Aorta (tissue), 5 donors: ENCODE measurements around the gene SBNO2. TPM values are rescaled to one million over a fixed set of nuclear protein-coding genes. Genes with fewer than 3 reads are reported as not detected.

ENCODE experiments used
- ATAC-seq: fragments of 200-7000 bp; cut with Tn5 transposase; one replicate; pipeline ENCODE4 v1.9.1; 2022; ENCODE audit warnings: moderate library complexity; ENCODE audit not compliant: low FRiP score
- DNase-seq, 2 donors: peaks; one replicate each; pipeline ENCODE4 v3.0.0-alpha.2; 2020
- H3K27ac ChIP-seq, 2 donors: one replicate each; pipeline ENCODE4 v1.5.1; 2013; ENCODE audit warnings: low read length in 2 of 2, mild to moderate bottlenecking in 2 of 2, moderate library complexity in 2 of 2, control low read depth in 1 of 2, inconsistent platforms in 1 of 2, low read depth in 1 of 2
- H3K27me3 ChIP-seq, 2 donors: one replicate each; pipeline ENCODE4 v1.6.1; 2013; ENCODE audit warnings: control low read depth in 1 of 2, low read length in 1 of 2, mild to moderate bottlenecking in 1 of 2, moderate library complexity in 1 of 2; ENCODE audit not compliant: insufficient read depth in 2 of 2, control insufficient read depth in 1 of 2
- H3K36me3 ChIP-seq, 2 donors: one replicate each; pipeline ENCODE4 v1.6.1; 2013; ENCODE audit warnings: control low read depth in 1 of 2, low read length in 1 of 2, mild to moderate bottlenecking in 1 of 2; ENCODE audit not compliant: insufficient read depth in 2 of 2, control insufficient read depth in 1 of 2
- H3K4me1 ChIP-seq, 2 donors: one replicate each; pipeline ENCODE4 v1.6.1; 2013; ENCODE audit warnings: low read length in 2 of 2, control low read depth in 1 of 2, mild to moderate bottlenecking in 1 of 2, moderate library complexity in 1 of 2; ENCODE audit not compliant: insufficient read depth in 2 of 2, control insufficient read depth in 1 of 2
- H3K4me3 ChIP-seq, 2 donors: one replicate each; pipeline ENCODE4 v1.5.1; 2013; ENCODE audit warnings: low read length in 2 of 2, control low read depth in 1 of 2, mild to moderate bottlenecking in 1 of 2
- H3K9me3 ChIP-seq: one replicate; pipeline ENCODE4 v1.6.1; 2013; ENCODE audit warnings: mild to moderate bottlenecking, low read length; ENCODE audit not compliant: control insufficient read depth
- WGBS, 2 donors: extraction: QIAGEN DNeasy Blood & Tissue Kit; methylation state at CpG; one replicate each; pipeline ENCODE4 v1.1.7; 2013; 5-methylcytosine and 5-hydroxymethylcytosine counted together
- intact Hi-C, 2 donors: fragments of 100-400 bp; cut with DNase I; formaldehyde crosslinking; loops; one replicate each; pipeline versions ENCODE4 v1.14.2 to v1.15.0; 2022
- polyA plus RNA-seq, 2 donors: library from polyadenylated mRNA; stranded (reverse); fragments of 200-250 nt; gene quantifications; one replicate each; pipeline ENCODE4 v1.2.3, GENCODE V29; 2013
- total RNA-seq, 2 donors: library from RNA; stranded (reverse); fragmentation: NEBNext Ultra II Directional; extraction: Animal tissue kit (Norgen Biotek cat#: 25700); gene quantifications; one replicate each; pipeline ENCODE4 v1.2.1, GENCODE V29; 2021
- donor health status: healthy with polysubstance abuse.
- donor health status: Bipolar disorder and iron deficiency.
- donor health status: DM: no; HTN: no; CAD: no.
- donor health status: DM: no; HTN: no; CAD: no.
- donor health status: DM: yes; HTN: yes; CAD: no.

SBNO2 gene
- total and polyA plus RNA-seq, 4 donors, result 11.0 to 165 (median 75.2) TPM

DNA sequence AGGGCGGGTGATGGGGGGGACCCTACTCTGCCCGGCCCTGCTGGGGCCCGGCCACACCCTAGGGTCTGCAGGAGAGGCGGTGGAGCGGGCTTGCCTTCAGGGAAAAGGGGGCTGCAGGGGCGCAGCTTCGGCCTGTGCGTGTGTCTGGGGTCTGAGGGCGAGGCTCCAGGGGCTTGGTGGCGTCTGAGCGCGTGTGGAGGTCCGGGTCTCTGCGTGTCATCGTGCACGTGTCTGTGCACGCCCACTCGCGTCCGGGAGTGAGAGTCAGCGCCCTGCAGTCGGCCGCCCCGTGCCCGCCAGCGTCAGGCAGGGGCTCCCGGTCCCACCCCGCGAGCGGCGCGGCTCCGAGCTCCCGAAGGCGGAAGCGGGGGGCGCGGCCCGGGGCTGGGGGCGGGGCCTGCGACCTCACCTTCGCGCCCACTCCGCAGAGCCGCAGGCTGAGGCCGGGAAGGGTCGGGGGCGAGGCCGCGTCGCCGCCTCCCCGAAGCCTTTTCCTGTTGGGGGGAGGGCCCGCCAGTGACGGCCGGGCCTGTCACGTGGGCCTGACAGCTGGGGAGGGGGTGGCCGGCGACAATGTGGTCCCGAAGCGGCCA, 107.2 kb downstream of the SBNO2 start, which contains the start of gene ARHGAP45:
TSS of gene ARHGAP45 (plus strand) at position 420 of the 593 bp plus-strand sequence. CDS start 239 bp downstream, outside the sequence.
- ATAC-seq, result no peak

DNA sequence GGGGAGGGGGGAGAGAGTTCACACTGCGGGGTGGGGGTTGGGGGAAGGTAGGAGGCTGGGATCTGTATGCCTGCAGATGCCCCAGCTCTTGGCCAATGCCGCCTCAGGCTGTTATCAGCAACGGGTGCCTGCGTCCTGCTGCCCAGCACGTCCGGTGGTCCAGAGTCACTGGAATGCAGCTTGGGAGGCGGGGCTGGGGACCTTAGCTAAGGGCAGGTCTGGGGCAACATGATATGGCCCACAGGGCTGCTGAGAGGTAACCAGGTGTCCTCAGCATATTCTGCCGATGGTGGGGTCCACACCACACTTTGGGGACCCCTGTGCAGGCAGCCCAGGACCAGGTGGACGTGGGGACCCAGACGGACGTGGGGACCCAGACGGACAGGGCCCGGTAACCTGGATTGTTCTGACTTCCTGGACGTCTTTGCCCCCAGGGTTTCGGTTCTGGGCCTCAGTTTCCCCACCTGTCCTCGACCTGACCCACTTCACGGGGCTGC, 107.8 kb downstream of the SBNO2 start:
- no peaks in the 10 kb centered on the region for H3K4me1 ChIP-seq
- no peak for ATAC-seq
- intact Hi-C loops, result no loop called here
- no peak overlapping the region for H3K27ac ChIP-seq
- H3K9me3 ChIP-seq, result no peaks in the 10 kb centered on the region
- no peak overlapping the region for H3K4me3 ChIP-seq
- H3K27me3 ChIP-seq, result no peaks in the 10 kb centered on the region
- DNase-seq, result peak; percentile 57 to 73
- 37 to 40% methylated on average over 16 to 17 of the region's 17 CpGs for WGBS, 2 donors
- H3K36me3 ChIP-seq, result no peaks in the 10 kb centered on the region

More for the DNA sequence above, 107.2 kb downstream of the SBNO2 start, which contains the start of gene ARHGAP45:
- no peaks in the 10 kb centered on the region for H3K9me3 ChIP-seq
- H3K4me3 ChIP-seq, result peak within 1 kb of the TSS in 1 of 2 donors; percentile 15
- H3K36me3 ChIP-seq, result no peaks in the 10 kb centered on the region
- H3K4me1 ChIP-seq, result no peaks in the 10 kb centered on the region
- peak; percentile 74 to 83 for DNase-seq
- no peak within 1 kb of the TSS for H3K27ac ChIP-seq
- no peaks in the 10 kb centered on the region for H3K27me3 ChIP-seq
- intact Hi-C loops, result no loop called here
- WGBS, 2 donors, result 6% methylated on average over 49 to 61 of the region's 61 CpGs

DNA sequence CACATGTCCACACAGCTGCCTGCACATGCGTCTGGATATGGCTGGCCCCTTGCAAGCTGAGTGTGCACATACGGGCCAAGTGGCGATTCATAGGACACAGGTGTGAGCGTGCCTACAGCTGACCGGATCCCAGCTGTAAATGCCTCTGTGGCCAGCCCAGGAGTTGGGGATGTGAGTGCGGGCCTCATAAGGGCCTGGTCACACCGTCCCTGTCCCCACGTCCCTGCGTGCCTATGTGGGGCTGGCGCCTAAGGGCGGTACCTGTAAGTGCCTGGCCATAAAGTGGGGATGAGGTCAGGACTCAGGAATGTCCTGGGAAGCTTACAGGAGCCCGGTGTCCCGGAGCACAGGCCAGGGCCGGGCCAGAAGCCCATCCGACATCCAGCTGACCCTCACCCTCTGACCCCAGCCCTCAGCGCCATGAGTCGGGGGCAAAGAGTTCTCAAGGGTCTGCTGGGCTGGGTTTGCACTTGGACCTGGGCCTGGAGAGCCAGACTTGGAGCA, 108.4 kb downstream of the SBNO2 start:
- no peak for ATAC-seq
- 58 to 64% methylated on average over 14 to 17 of the region's 17 CpGs for WGBS, 2 donors
- no peak overlapping the region for H3K27ac ChIP-seq
- H3K9me3 ChIP-seq, result no peaks in the 10 kb centered on the region
- H3K36me3 ChIP-seq, result no peaks in the 10 kb centered on the region
- H3K4me1 ChIP-seq, result no peaks in the 10 kb centered on the region
- no peak for DNase-seq
- no peaks in the 10 kb centered on the region for H3K27me3 ChIP-seq
- H3K4me3 ChIP-seq, result no peak overlapping the region
- intact Hi-C loops, result no loop called here

DNA sequence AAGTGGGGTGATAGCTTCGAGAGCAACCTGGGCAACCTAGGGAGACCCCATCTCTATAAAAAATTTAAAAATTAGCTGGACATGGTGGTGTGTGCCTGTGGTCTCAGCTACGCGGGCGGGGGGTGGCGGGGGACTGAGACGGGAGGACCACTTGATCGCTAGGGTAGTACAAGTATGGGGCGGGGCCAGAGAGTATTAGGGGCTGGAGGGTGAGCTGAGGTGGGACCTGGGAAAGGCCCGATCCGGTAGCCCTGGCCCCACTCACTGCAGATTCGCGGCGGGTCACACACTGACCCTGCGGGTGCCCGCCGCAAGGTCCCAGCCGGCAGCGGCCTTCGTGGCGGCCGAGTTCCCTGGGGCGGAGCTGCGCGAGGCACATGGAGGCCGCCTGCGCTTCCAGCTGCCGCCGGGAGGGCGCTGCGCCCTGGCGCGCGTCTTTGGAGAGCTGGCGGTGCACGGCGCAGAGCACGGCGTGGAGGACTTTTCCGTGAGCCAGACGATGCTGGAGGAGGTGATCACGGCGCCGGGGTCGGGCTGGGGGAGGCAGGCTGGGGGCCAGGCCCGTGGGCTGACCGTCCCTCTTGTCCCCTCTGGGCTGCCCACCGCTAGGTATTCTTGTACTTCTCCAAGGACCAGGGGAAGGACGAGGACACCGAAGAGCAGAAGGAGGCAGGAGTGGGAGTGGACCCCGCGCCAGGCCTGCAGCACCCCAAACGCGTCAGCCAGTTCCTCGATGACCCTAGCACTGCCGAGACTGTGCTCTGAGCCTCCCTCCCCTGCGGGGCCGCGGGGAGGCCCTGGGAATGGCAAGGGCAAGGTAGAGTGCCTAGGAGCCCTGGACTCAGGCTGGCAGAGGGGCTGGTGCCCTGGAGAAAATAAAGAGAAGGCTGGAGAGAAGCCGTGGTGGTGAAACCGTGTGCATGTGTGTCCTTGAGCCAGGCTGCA, 109.1 kb downstream of the SBNO2 start:
- no peaks in the 10 kb centered on the region for H3K27me3 ChIP-seq
- H3K4me1 ChIP-seq, result no peaks in the 10 kb centered on the region

DNA sequence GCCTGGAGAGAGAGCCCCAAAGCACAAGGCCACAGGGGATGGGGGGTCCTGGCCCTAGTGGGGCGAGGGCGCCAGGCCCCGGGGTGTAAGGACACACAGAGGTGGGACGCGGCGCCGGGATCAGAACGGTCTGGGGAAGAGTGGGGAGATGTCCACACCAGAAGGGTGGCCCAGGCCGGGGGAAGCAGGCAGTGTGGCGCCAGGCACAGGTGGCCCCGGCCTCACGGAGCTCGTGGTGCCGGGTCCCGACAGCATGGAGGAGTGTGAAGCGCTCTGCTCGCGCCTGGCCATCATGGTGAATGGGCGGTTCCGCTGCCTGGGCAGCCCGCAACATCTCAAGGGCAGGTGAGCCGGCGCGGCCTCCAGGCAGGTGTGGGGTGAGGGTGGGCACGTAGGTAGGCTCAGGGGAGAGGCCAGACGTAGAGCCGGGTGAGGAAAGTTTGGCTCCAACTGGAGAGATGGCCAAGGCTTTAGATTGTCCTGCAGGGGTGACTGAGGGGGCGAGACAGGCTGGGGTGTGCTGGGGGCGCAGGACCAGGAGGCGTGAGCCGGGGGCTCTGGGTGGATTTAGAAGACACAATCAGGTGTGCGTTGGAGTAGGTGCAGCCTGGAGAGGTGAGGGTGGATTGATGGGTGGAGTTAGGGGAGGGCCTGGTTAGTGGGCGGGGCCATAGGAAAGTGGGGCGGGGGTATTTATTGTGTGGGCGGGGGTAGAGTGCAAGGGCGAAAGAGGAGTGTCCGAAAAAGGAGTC, 110.0 kb downstream of the SBNO2 start:
- no peak overlapping the region for H3K27ac ChIP-seq
- intact Hi-C loops, result no loop called here
- H3K27me3 ChIP-seq, result no peaks in the 10 kb centered on the region
- 51 to 85% methylated on average over 37 of the region's 37 CpGs for WGBS, 2 donors
- no peaks in the 10 kb centered on the region for H3K36me3 ChIP-seq
- H3K4me1 ChIP-seq, result no peaks in the 10 kb centered on the region
- no peak overlapping the region for H3K4me3 ChIP-seq
- peak in 1 of 2 donors; percentile 51 for DNase-seq
- no peak for ATAC-seq
- H3K9me3 ChIP-seq, result no peaks in the 10 kb centered on the region

More for the DNA sequence above, 109.1 kb downstream of the SBNO2 start:
- ATAC-seq, result peak; percentile 71
- Histone ChIP-seq H3K4me3 (no peak overlapping the region), H3K36me3 (no peaks in the 10 kb centered on the region), H3K9me3 (no peaks in the 10 kb centered on the region), H3K27ac (no peak overlapping the region)
- intact Hi-C loops, result no loop called here
- peak; percentile 79 to 91 for DNase-seq
- WGBS, 2 donors, result 7 to 10% methylated on average over 58 to 60 of the region's 60 CpGs

DNA sequence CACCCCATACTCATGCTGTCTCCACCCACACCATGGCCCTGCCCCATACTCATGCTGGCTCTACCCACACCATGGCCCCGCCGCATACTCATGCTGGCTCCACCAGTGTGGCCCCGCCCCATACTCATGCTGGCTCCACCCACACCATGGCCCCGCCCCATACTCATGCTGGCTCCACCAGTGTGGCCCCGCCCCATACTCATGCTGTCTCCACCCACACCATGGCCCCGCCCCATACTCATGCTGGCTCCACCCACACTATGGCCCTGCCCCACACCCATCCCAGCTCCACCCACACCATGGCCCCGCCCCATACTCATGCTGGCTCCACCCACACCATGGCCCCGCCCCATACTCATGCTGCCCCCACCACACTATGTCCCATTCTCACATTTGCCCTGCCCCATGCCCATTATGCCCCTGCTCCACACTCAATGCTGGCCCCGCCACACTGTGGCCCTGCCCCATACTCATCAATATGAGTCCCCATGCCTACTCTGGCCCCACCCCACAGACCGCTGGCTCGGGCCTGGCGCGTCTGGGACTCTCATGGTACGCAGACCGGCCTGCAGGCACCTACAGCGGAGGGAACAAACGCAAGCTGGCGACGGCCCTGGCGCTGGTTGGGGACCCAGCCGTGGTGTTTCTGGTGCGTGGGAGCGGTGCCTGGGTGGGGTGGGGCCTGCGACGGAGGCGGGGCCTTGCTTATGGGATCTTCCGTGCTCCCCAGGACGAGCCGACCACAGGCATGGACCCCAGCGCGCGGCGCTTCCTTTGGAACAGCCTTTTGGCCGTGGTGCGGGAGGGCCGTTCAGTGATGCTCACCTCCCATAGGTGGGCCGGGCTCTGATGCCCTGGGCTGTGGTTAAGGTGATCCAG, 110.8 kb downstream of the SBNO2 start:
- no peaks in the 10 kb centered on the region for H3K9me3 ChIP-seq
- H3K36me3 ChIP-seq, result no peaks in the 10 kb centered on the region
- no peak for ATAC-seq
- DNase-seq, result no peak
- no peak overlapping the region for H3K4me3 ChIP-seq
- H3K27me3 ChIP-seq, result no peaks in the 10 kb centered on the region
- no peak overlapping the region for H3K27ac ChIP-seq
- H3K4me1 ChIP-seq, result no peaks in the 10 kb centered on the region
- intact Hi-C loops, result no loop called here
- 59 to 92% methylated on average over 34 to 37 of the region's 37 CpGs for WGBS, 2 donors

DNA sequence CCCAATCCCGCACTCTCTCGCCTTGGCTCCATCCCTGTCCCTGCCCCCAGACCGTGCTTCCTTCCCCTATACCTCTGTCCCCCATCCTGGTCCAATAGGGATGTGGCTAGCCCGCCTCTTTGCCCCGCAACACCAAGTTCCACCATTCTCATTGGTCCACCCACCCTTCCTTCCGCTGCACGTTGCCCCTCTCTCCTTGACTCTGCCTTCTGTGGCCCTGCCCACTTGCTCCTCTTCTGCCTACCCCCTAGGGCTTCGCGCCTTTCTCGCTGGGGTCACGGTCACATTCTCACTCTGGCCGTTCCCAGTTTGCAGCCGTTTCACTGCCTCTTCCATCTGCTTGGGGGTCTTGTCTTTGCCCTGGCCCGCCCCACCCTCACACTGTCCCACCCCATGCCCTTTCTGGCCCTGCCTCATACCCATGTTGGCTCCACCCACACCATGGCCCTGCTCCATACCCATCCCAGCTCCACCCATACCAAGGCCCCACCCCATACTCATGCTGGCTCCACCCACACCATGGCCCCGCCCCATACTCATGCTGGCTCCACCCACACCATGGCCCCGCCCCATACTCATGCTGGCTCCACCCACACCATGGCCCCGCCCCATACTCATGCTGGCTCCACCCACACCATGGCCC, 111.6 kb downstream of the SBNO2 start:
- Histone ChIP-seq H3K27me3 (no peaks in the 10 kb centered on the region), H3K4me1 (no peaks in the 10 kb centered on the region), H3K36me3 (no peaks in the 10 kb centered on the region), H3K4me3 (no peak overlapping the region), H3K27ac (no peak overlapping the region), H3K9me3 (peaks cover 2% of the 10 kb centered on the region)
- intact Hi-C loops, result no loop called here
- WGBS, 2 donors, result 68 to 90% methylated on average over 14 to 17 of the region's 17 CpGs
- ATAC-seq, result no peak
- no peak for DNase-seq
